GM19240 (cell line): ENCODE data around the gene ARF4.
"Not testable (repeated sequence)": the region's sequence is repeated elsewhere in the genome, so short reads cannot be mapped to it uniquely, and the experiment has no call there.

Experiments
- DNase-seq: peaks from one replicate; pipeline ENCODE4 v3.0.0; 2011; ENCODE audit warnings: low spot score; ENCODE audit not compliant: insufficient read length

Gene ARF4

GRCh38 chr3:57597127-57597923 lies at the start of gene ARF4:
Gene ARF4, minus strand, starts transcription at chr3:57597344. Its CDS starts 204 bp downstream, at chr3:57597140.
- DNase-seq: peak; percentile 94

GRCh38 chr3:57646723-57647122 lies 49.6 kb upstream of the ARF4 start:
- DNase-seq: no peak

GRCh38 chr3:57644740-57645139 lies 47.6 kb upstream of the ARF4 start:
- DNase-seq: no peak

GRCh38 chr3:57637391-57637790 lies 40.2 kb upstream of the ARF4 start:
- no peak for DNase-seq

- not testable (repeated sequence) for DNase-seq
Observed at GRCh38 chr3:57634259-57634658, 37.1 kb upstream of the ARF4 start.

GRCh38 chr3:57627976-57628375 lies 30.8 kb upstream of the ARF4 start:
- no peak for DNase-seq

- DNase-seq: no peak
Observed at GRCh38 chr3:57624801-57625200, 27.7 kb upstream of the ARF4 start.

GRCh38 chr3:57622362-57622761 lies 25.2 kb upstream of the ARF4 start:
- DNase-seq: no peak

GRCh38 chr3:57617739-57618138 lies 20.6 kb upstream of the ARF4 start:
- DNase-seq: no peak

- no peak for DNase-seq
Observed at GRCh38 chr3:57616233-57616632, 19.1 kb upstream of the ARF4 start.

- not testable (repeated sequence) for DNase-seq
Observed at GRCh38 chr3:57611870-57612269, 14.7 kb upstream of the ARF4 start.

GRCh38 chr3:57605683-57606082 lies 8.5 kb upstream of the ARF4 start:
- no peak for DNase-seq

GRCh38 chr3:57604971-57605370 lies 7.8 kb upstream of the ARF4 start:
- no peak for DNase-seq

- DNase-seq: no peak
Observed at GRCh38 chr3:57600195-57600594, 3.1 kb upstream of the ARF4 start.

- no peak for DNase-seq
Observed at GRCh38 chr3:57598765-57599360, 1.7 kb upstream of the ARF4 start.

GRCh38 chr3:57596495-57597126 lies 533 bp downstream of the ARF4 start:
- peak; percentile 5 for DNase-seq

- no peak for DNase-seq
Observed at GRCh38 chr3:57594576-57594975, 2.6 kb downstream of the ARF4 start.

- DNase-seq: no peak
Observed at GRCh38 chr3:57594144-57594543, 3.0 kb downstream of the ARF4 start.

GRCh38 chr3:57592306-57592705 lies 4.8 kb downstream of the ARF4 start:
- DNase-seq: no peak

- DNase-seq: no peak
Observed at GRCh38 chr3:57587905-57588304, 9.2 kb downstream of the ARF4 start.

GRCh38 chr3:57586778-57587177 lies 10.4 kb downstream of the ARF4 start:
- no peak for DNase-seq

GRCh38 chr3:57583544-57583943 lies 13.6 kb downstream of the ARF4 start:
- no peak for DNase-seq
